Hindlimb muscle (tissue), 1 donor: Measurements from ENCODE around the gene MICB. TPM values are rescaled to one million over a fixed set of nuclear protein-coding genes. Genes with fewer than 3 reads are reported as not detected.
"Not testable (repeated sequence)": the region's sequence is repeated elsewhere in the genome, so short reads cannot be mapped to it uniquely, and the experiment has no call there.

ENCODE experiments used
- DNase-seq: peaks from one replicate; pipeline ENCODE4 v3.0.0-alpha.2; 2013
- polyA plus RNA-seq: library from polyadenylated mRNA; unstranded; fragments of 120-200 nt; gene quantifications from one replicate; pipeline ENCODE4 v1.2.1, GENCODE V29; 2013; ENCODE audit not compliant: insufficient read length

The MICB gene
- polyA plus RNA-seq: 0.85 TPM

GRCh38 chr6:31497531-31498476 lies at the start of gene MICB:
MICB (plus strand) TSS chr6:31498145; CDS start chr6:31498194, 49 bp downstream.
- peak; percentile 66 for DNase-seq

- no peak for DNase-seq
These were observed 47.2 kb upstream of the MICB start for GRCh38 chr6:31450751-31451150.

DNA sequence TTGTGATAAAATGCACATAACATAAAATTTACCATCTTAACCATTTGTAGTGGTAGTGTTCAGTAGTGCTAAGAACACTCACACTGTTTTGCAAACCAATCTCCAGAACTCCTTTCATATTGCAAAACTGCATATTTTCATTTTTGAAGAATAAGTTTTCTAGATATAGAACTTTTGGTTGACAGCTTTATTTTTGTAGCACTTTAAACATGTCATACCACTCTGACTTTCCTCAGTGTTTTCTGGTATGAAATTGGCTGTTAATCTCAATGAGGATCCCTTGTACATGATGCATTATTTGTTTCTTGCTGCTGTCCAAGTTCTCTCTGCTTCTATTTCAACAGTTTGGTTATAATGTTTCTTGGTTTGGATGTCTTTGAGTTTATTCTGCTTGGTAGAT lies 45.1 kb upstream of the MICB start:
- no peak for DNase-seq

GRCh38 chr6:31453259-31453658 lies 44.7 kb upstream of the MICB start:
- no peak for DNase-seq

- DNase-seq: not testable (repeated sequence)
These were observed 38.1 kb upstream of the MICB start for GRCh38 chr6:31459864-31460263.

- no peak for DNase-seq
These were observed 37.5 kb upstream of the MICB start for GRCh38 chr6:31460361-31461025.

- no peak for DNase-seq
These were observed 35.6 kb upstream of the MICB start for GRCh38 chr6:31462026-31462963.

DNA sequence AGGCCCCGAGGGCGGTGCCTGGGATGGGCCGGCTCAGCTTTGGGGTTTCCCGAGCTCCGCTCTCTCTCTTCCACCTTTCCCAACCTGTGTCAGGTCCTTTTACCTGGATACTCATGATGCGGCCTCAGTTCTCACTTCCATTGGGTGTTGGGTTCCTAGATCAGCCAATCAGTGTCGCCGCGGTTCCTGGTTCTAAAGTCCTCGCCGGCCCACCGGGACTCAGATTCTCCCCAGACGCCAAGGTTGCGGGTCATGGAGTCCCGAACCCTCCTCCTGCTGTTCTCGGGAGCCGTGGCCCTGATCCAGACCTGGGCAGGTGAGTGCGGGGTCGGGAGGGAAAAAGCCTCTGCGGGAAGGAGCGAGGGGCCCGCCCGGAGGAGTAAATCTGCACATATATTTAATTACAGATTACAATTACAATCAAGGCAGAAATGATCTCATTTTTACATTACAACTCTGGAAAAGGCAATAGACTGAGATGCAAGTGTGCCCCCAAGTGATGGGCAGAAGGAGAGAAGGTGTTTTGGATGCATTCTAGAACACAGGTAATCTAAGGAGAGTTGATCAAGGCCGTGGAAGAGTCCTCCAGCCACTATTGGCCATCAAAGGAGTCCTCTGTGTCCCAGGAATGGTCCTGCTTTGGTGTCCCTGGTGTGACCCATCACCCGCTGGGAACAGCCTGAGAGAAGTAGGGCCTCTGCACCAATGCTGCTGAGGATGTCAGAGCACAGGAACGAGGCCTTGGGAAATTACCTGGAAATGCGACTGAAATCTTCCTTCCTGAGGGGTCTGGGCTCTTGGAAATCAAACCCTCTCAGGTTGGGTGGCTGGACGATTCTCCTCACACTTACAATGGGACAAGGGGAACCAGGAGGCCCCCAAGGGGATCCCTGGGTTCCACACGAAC lies 34.7 kb upstream of the MICB start:
- peak; percentile 43 for DNase-seq

DNA sequence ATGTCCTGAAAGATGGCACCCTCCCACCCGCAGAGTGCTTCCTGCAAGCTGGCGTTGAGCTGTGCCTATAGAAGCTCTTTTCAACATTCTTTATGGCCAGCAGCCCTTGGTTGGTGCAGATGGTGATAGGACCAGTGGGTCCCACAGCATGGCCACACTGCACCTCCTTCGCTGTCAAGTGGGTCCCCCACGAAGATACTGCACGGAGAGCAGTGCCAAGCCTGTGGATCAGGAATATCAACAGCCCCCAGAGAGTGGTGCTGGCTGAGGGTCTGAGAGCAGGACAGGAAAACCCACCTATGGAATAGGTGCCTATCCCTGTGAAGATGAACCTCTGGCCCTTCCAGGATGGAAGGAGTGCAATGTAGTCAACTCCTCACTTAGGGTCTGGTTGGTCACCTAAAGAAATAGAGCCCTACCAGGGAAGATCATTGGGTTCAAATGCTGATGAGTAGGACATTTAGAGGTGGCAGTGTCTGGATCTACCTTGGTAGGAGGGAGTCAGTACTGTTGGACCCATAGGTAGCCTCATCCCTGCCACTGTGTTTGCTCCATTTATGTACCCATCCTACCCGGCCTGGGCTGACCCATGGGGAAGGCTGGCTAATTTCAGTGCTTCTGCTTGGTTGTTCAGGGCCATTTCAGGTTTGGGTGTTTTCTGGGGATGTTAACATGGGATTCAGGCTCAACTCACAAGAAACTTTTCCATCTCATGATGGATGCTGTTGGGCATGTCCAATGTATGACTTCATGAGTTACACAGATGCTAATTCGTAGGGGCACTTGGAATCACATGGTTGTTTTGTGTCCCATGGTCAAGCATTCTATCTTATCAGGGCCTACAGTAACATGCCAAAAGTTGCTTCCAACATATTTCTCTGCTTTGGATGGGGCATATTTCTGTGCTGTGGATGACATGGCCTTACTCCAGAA lies 33.4 kb upstream of the MICB start:
- no peak for DNase-seq

GRCh38 chr6:31465185-31465536 lies 32.8 kb upstream of the MICB start:
- no peak for DNase-seq

- DNase-seq: no peak
These were observed 32.2 kb upstream of the MICB start for GRCh38 chr6:31465718-31466117.

- no peak for DNase-seq
These were observed 31.5 kb upstream of the MICB start for GRCh38 chr6:31466466-31466865.

- DNase-seq: no peak
These were observed 30.8 kb upstream of the MICB start for GRCh38 chr6:31467151-31467550.

DNA sequence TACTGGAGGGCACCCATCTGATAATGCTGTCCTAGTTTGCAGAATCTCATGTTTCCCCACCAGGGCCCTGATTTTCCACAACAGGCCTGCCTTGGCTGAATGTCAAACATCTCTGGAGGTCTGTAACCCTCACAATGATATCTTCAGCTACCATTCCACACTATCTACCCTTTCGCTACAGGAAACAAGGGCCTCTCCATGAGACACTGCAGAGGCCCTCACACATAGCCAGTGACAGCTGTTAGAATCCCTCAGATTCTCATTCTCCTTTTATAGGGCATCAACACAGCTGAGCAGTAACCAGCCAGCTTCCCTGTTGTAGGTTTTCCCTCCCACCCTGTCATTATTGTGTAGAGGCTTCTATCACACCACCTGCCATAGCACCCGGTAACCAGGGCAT lies 29.6 kb upstream of the MICB start:
- no peak for DNase-seq

- DNase-seq: no peak
These were observed 27.1 kb upstream of the MICB start for GRCh38 chr6:31470801-31471200.

- no peak for DNase-seq
These were observed 26.2 kb upstream of the MICB start for GRCh38 chr6:31471711-31472110.

DNA sequence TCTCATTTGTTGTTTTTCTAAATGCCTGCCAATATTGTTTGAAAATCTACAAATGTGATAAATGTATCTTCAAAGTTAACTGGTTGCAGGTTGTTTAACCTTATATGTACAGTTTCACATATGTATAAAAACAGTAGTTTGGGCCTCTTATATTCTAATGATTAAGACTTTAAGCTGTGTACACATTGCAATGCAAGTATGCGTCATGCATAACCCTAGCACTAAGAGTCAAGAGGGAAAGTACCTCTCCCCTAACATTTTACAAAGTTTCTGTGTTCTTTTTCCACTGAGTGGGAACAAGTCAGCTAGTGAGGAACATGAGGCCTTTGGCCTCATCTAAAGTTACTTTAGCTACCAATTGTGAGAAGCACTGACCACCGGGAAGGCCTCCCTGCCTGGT lies 25.7 kb upstream of the MICB start:
- DNase-seq: no peak

GRCh38 chr6:31473244-31473643 lies 24.7 kb upstream of the MICB start:
- no peak for DNase-seq

DNA sequence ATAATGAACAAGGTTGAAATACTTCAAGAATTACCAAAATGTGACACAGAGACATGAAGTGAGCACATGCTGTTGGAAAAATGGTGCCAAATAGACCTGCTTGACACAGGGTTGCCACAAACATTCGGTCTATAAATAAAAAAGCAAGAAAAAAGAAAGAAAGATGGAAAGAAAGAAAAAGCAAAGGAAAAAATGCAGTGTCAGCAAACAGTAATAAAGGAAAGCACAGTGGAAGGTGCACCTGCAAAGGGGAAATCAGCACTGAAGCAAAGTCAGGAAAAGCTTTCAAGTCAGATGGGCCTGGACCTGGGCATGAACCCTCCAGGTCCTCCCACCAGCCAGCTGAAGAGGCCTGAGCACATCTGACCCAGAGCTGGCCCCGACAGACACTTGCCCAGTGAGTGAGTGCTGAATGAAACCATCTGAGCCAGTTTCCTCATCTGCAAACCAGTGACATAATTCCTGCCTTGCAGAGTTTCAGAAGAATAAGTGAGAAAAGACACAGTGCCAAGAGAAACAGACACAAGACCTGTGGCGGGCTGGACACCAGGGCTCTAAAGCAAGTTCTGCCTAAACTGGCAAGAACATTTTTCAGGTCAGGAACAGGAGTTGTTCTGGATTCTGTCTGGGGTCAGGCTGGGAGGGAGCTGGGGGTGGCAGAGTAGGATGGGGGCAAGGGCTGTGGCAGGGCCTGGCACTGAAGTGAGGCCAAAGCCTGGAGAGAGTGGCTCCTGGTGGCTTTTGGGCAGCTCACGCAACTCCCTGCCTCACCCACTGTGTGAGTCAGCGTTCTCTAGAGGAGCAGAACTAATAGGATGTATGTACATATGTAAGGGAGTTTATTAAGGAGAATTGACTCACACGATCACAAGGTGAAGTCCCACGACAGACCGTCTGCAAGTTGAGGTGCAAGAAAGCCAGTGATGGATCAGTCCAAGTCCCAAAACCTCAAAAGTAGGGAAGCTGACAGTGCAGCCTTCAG lies 23.9 kb upstream of the MICB start:
- DNase-seq: no peak
